Astrocyte (in vitro differentiated cells and primary cell): ENCODE measurements around the gene KCNQ1.

ENCODE experiments used
- CTCF ChIP-seq: IDR thresholded peaks from 2 replicates; pipeline ENCODE4 v1.5.1; 2011; ENCODE audit warnings: low read depth, mild to moderate bottlenecking, inconsistent platforms, low read length, moderate library complexity; ENCODE audit not compliant: insufficient read depth
- EZH2 ChIP-seq: IDR thresholded peaks from 2 replicates; pipeline ENCODE4 v1.6.1; 2012; ENCODE audit warnings: mild to moderate bottlenecking, low read length, inconsistent platforms; ENCODE audit not compliant: insufficient read depth

GRCh38 chr11:2691991-2692875, 247.4 kb downstream of the KCNQ1 start:
- no peak for TF ChIP-seq CTCF
- TF ChIP-seq EZH2, result no peak
